Stimulated activated memory B cell treated with anti-CD40 and anti-IgM and Interleukin-4, amounts not matched to agents 10 μg/mL and 1 μg/mL and 100 μg/mL, for 72 hours (primary cell): ENCODE data around the gene MPPE1.
"Not testable (repeated sequence)": the region's sequence is repeated elsewhere in the genome, so short reads cannot be mapped to it uniquely, and the experiment has no call there.

Experiments used
- ATAC-seq: fragments of 150-1000 bp; cut with Tn5 transposase; 2 replicates; pipeline ENCODE4 v1.10.0; 2021
- H3K27ac Mint-ChIP-seq: one replicate; pipeline ENCODE4 v1.8.0; 2022; ENCODE audit warnings: mild to moderate bottlenecking, mixed read lengths
- H3K27me3 Mint-ChIP-seq: one replicate; pipeline ENCODE4 v1.8.0; 2022; ENCODE audit warnings: mixed read lengths
- H3K36me3 Mint-ChIP-seq: one replicate; pipeline ENCODE4 v1.8.0; 2022; ENCODE audit warnings: mixed read lengths
- H3K4me1 Mint-ChIP-seq: one replicate; pipeline ENCODE4 v1.8.0; 2022; ENCODE audit warnings: mixed read lengths
- H3K4me3 Mint-ChIP-seq: one replicate; pipeline ENCODE4 v1.8.0; 2022; ENCODE audit warnings: mild to moderate bottlenecking, moderate library complexity, mixed read lengths
- H3K9me3 Mint-ChIP-seq: one replicate; pipeline ENCODE4 v1.8.0; 2022; ENCODE audit warnings: mixed read lengths

Gene MPPE1

DNA sequence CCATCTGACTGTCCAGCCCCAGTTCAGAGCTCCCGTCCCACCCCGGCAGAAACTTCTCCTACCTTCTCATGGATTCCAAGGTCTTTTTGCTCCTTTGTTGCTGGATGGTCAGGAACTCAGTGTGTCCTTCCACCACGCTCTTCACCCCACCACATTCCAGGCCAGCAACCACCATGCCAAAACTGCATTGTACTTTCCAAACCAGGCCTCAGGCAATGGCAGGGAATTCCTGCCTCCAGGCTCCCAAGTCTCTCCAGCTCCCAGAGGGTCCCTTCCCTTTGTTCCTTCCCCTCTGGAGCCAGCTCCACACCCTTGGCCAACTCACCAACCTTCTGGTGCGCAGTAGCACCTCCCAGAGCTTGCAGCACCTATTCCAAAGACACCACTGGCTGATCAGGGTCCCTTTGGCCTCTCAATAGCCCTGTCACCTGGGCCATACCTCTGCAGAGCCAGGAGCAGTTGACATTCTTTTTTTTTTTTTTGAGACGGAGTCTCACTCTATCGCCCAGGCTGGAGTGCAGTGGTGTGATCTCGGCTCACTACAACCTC, 48.8 kb downstream of the MPPE1 start:
- H3K9me3 Mint-ChIP-seq = no peaks in the 10 kb centered on the region
- no peak overlapping the region for H3K27ac Mint-ChIP-seq
- H3K27me3 Mint-ChIP-seq = no peaks in the 10 kb centered on the region
- ATAC-seq = no peak
- H3K36me3 Mint-ChIP-seq = peaks cover 8% of the 10 kb centered on the region
- no peaks in the 10 kb centered on the region for H3K4me1 Mint-ChIP-seq
- no peak overlapping the region for H3K4me3 Mint-ChIP-seq

DNA sequence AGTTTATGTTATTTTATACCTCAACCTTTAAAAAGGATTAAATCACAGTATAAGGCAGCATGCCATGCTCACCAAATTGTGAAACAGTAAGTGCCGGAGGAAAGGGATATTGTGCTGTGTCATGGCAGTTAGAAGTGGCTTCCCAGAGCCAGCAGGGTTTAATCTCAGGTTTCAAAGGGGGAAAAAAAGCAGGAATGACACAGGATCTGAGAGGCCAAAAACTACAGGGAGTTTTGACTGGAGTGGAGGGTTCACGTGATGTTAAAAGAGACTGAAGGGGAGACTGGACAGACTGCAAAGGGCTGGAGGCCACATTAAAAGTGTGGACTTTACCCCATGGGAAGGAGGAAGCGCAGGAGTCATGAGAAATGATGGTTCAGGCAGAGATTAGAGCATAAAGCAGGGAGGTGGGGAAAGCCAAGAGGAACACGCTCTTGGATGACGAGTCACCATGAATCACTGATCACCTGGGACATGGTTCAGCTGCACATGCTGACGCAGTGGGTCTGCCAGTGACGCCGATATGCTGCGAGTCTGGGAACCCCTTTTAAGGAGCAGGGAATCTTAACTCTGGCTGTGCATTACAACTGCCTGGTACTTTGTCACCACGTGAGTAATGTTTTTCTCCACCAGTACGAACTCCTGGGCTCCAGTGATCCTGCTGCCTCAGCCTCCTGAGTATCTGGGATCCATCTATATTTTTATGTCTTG, 50.8 kb downstream of the MPPE1 start:
- H3K27ac Mint-ChIP-seq = no peak overlapping the region
- no peak for ATAC-seq
- no peaks in the 10 kb centered on the region for H3K27me3 Mint-ChIP-seq
- H3K9me3 Mint-ChIP-seq = no peaks in the 10 kb centered on the region
- H3K4me1 Mint-ChIP-seq = peaks cover 13% of the 10 kb centered on the region
- peaks cover 8% of the 10 kb centered on the region for H3K36me3 Mint-ChIP-seq
- no peak overlapping the region for H3K4me3 Mint-ChIP-seq

- not testable (repeated sequence) for ATAC-seq, H3K36me3 Mint-ChIP-seq, H3K9me3 Mint-ChIP-seq, H3K27me3 Mint-ChIP-seq, H3K4me3 Mint-ChIP-seq, H3K27ac Mint-ChIP-seq
- H3K4me1 Mint-ChIP-seq = peaks cover 29% of the 10 kb centered on the region
Observed at GRCh38 chr18:11854554-11854953, 53.6 kb downstream of the MPPE1 start.

GRCh38 chr18:11851806-11852337, 56.2 kb downstream of the MPPE1 start:
- no peaks in the 10 kb centered on the region for H3K27me3 Mint-ChIP-seq
- H3K9me3 Mint-ChIP-seq = no peaks in the 10 kb centered on the region
- H3K36me3 Mint-ChIP-seq = peaks cover 8% of the 10 kb centered on the region
- H3K27ac Mint-ChIP-seq = peak overlapping the region; percentile 94
- peaks cover 29% of the 10 kb centered on the region for H3K4me1 Mint-ChIP-seq
- H3K4me3 Mint-ChIP-seq = peak overlapping the region; percentile 98
- ATAC-seq = peak; percentile 21

- peak; percentile 99 for ATAC-seq
- peaks cover 8% of the 10 kb centered on the region for H3K36me3 Mint-ChIP-seq
- peaks cover 29% of the 10 kb centered on the region for H3K4me1 Mint-ChIP-seq
- H3K27me3 Mint-ChIP-seq = no peaks in the 10 kb centered on the region
- peak within 1 kb of the TSS; percentile 98 for H3K4me3 Mint-ChIP-seq
- H3K9me3 Mint-ChIP-seq = no peaks in the 10 kb centered on the region
- peak within 1 kb of the TSS; percentile 94 for H3K27ac Mint-ChIP-seq
Observed at GRCh38 chr18:11851146-11851805, 56.8 kb downstream of the MPPE1 start, which contains the start of gene CHMP1B. Gene CHMP1B (plus strand): TSS chr18:11851413. CDS start chr18:11851512, 99 bp downstream.

GRCh38 chr18:11850821-11851145, 57.3 kb downstream of the MPPE1 start:
- ATAC-seq = peak; percentile 63
- Mint-ChIP-seq H3K27ac (peak overlapping the region; percentile 94), H3K9me3 (no peaks in the 10 kb centered on the region), H3K4me3 (peak overlapping the region; percentile 98), H3K4me1 (peaks cover 29% of the 10 kb centered on the region), H3K27me3 (no peaks in the 10 kb centered on the region), H3K36me3 (peaks cover 8% of the 10 kb centered on the region)

DNA sequence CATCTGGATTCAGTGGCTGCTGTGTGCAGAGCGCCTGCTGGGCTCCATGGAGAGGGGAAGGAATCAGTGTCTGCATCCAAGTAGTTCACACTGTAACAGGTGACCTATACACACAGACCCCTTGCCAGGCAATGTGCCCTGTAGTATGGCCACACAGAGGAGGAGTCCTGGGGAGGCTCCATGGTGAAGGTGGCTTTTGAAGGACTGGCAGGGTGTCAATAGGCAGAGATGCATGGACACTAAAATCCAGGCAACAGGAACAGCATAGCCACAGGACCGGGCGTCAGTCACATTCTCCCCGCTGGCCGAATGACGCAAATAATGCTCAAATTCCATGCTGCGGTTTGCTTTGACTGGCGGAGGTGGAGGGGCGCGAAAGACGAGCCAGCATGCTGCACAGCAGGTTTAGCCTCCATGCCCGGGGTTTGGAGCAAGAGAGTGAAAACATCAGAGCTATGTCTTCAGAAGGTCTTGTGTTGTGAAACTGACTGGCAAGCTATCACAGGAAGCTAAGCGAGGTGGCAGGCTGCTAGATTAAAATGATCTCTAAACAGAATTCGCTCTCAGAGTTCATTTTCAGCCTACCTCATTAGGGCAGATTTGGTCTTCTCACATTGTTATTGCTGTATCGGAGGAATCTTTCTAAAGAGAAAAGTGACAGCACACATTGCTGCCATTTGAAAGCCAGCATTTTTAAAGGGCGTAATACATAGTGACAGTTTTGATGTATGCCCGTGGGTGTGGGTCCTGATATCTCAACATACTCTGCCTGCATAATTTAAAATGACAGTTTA, 58.1 kb downstream of the MPPE1 start:
- Mint-ChIP-seq H3K9me3 (no peaks in the 10 kb centered on the region), H3K27me3 (no peaks in the 10 kb centered on the region), H3K4me3 (peak overlapping the region; percentile 98), H3K27ac (peak overlapping the region; percentile 94), H3K4me1 (peaks cover 29% of the 10 kb centered on the region), H3K36me3 (peaks cover 3% of the 10 kb centered on the region)
- ATAC-seq = no peak

DNA sequence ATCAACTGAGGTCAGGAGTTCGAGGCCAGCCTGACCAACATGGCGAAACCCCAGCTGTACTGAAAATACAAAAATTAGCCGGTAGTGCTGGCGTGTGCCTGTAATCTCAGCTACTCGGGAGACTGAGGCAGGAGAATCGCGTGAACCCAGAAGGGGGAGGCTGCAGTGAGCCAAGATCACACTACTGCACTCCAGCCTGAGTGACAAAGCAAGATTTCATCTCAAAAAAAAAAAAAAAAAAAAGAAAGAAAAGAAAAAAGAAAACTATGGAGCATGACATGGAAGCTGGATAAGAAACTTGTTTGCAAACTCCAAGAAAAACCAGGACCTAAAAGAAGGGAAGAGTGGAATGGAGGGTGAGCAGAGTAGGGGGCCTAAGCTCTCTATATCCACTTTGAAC, 58.8 kb downstream of the MPPE1 start:
- peak overlapping the region; percentile 30 for H3K4me3 Mint-ChIP-seq
- no peaks in the 10 kb centered on the region for H3K27me3 Mint-ChIP-seq
- peaks cover 29% of the 10 kb centered on the region for H3K4me1 Mint-ChIP-seq
- ATAC-seq = no peak
- H3K9me3 Mint-ChIP-seq = no peaks in the 10 kb centered on the region
- H3K27ac Mint-ChIP-seq = peak overlapping the region; percentile 94
- H3K36me3 Mint-ChIP-seq = no peaks in the 10 kb centered on the region

- H3K27me3 Mint-ChIP-seq = no peaks in the 10 kb centered on the region
- H3K4me1 Mint-ChIP-seq = peaks cover 21% of the 10 kb centered on the region
- H3K9me3 Mint-ChIP-seq = no peaks in the 10 kb centered on the region
- no peak overlapping the region for H3K27ac Mint-ChIP-seq
- H3K36me3 Mint-ChIP-seq = no peaks in the 10 kb centered on the region
- no peak overlapping the region for H3K4me3 Mint-ChIP-seq
- no peak for ATAC-seq
Observed at GRCh38 chr18:11847811-11848210, 60.3 kb downstream of the MPPE1 start.

DNA sequence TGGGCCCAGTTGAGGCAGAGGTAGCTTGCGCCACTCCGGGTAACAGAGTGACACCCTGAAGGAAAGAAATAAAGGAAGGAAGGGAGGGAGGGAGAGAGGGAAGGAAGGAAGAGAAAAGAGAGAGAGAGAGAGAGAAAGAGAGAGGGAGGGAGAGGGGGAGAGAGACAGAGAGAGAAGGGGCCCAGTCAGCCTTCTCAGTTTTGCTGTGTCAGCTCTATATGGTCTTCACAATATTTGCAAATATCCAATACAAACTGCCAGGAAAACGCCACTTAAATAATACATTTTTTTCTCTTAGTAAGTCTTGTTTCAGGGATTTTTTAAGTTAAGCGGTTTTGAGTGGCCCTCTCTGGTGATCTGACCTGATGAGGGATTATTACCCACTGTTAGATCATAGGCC, 62.5 kb downstream of the MPPE1 start:
- no peaks in the 10 kb centered on the region for H3K36me3 Mint-ChIP-seq
- no peak for ATAC-seq
- H3K9me3 Mint-ChIP-seq = no peaks in the 10 kb centered on the region
- H3K27me3 Mint-ChIP-seq = no peaks in the 10 kb centered on the region
- peaks cover 11% of the 10 kb centered on the region for H3K4me1 Mint-ChIP-seq
- no peak overlapping the region for H3K4me3 Mint-ChIP-seq
- H3K27ac Mint-ChIP-seq = no peak overlapping the region

GRCh38 chr18:11844436-11844835, 63.7 kb downstream of the MPPE1 start:
- Mint-ChIP-seq H3K9me3 (no peaks in the 10 kb centered on the region), H3K4me1 (no peaks in the 10 kb centered on the region), H3K36me3 (no peaks in the 10 kb centered on the region), H3K27ac (no peak overlapping the region), H3K27me3 (no peaks in the 10 kb centered on the region), H3K4me3 (no peak overlapping the region)
- ATAC-seq = no peak

DNA sequence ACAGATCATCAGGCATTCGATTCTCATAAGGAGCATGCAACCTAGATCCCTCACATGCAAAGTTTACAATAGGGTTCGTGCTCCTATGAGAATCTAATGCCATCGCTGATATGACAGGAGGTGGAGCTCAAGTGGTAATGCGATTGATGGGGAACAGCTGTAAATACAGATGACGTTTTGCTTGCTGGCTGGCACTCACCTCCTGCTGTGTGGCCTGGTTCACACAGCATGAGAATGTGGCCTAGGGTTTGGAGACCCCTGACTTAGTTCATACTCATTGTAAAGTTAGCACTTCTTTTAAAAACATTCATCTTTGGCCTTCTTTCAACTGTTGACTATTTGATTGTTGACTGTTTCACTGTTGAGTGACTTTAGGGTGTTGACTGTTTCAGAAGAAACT, 65.6 kb downstream of the MPPE1 start:
- no peak overlapping the region for H3K4me3 Mint-ChIP-seq
- H3K27ac Mint-ChIP-seq = no peak overlapping the region
- no peaks in the 10 kb centered on the region for H3K9me3 Mint-ChIP-seq
- no peaks in the 10 kb centered on the region for H3K36me3 Mint-ChIP-seq
- ATAC-seq = no peak
- H3K27me3 Mint-ChIP-seq = no peaks in the 10 kb centered on the region
- no peaks in the 10 kb centered on the region for H3K4me1 Mint-ChIP-seq

DNA sequence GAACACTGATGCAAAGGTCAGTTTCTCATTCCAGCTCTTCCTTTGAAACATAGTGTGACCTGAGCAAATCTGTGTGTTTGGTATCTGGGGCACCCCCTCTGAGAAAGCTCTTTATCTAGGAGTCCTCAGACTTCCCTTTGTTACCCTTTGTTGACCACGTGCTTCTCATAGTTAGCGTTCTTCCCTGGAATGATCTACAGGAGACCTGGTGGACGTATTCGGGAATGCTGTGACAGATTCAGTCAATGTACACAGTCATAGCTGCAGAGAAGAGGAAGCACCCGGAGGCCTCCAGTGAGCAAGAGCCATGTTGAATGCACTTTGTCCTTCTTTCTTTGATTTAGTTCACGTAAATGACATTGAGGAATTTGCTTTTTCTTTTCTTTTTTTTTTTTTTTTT, 67.6 kb downstream of the MPPE1 start:
- no peak for ATAC-seq
- H3K27ac Mint-ChIP-seq = no peak overlapping the region
- H3K4me3 Mint-ChIP-seq = no peak overlapping the region
- no peaks in the 10 kb centered on the region for H3K36me3 Mint-ChIP-seq
- H3K4me1 Mint-ChIP-seq = no peaks in the 10 kb centered on the region
- H3K27me3 Mint-ChIP-seq = no peaks in the 10 kb centered on the region
- H3K9me3 Mint-ChIP-seq = no peaks in the 10 kb centered on the region

DNA sequence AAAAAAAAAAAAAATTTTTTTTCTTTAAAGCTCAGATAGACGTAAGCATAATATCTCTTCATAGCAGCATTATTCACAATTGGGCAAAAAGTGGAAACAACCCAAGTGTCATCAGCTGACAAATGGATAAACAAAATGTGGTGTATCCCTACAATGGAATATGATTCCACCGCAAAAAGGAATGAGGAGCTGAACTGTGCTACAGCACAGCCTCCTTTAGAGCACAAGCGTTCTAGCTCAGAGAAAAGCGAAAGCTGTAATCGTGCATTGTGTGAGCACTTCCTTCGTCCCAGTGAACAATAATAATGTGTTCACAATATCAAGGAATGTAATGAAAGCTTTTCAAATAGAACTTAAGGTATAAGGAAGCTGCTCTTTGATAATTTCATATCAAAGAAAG, 68.6 kb downstream of the MPPE1 start:
- no peaks in the 10 kb centered on the region for H3K9me3 Mint-ChIP-seq
- no peak overlapping the region for H3K4me3 Mint-ChIP-seq
- H3K4me1 Mint-ChIP-seq = no peaks in the 10 kb centered on the region
- no peak overlapping the region for H3K27ac Mint-ChIP-seq
- H3K36me3 Mint-ChIP-seq = no peaks in the 10 kb centered on the region
- no peak for ATAC-seq
- no peaks in the 10 kb centered on the region for H3K27me3 Mint-ChIP-seq

DNA sequence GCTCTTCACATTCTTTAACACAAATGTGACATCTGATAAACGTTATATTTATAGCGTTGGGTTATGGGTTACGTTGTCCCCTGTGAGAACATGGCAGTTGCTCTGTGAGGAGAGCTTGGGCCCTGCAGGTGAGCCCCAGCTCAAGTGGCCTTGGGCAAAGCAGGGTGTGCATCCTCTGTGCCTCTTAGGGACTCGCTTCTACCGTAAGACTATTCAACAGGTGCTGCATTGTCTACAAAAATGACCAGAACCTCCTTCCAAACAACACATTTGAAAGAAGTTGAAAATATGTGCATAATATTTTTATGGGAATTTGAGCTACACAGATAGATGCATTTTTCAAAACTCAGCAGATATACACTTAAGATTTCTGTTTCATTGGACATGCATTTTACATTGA, 73.3 kb downstream of the MPPE1 start:
- Mint-ChIP-seq H3K9me3 (peaks cover 4% of the 10 kb centered on the region), H3K4me3 (no peak overlapping the region), H3K4me1 (no peaks in the 10 kb centered on the region), H3K36me3 (no peaks in the 10 kb centered on the region), H3K27ac (no peak overlapping the region), H3K27me3 (peaks cover 9% of the 10 kb centered on the region)
- no peak for ATAC-seq
